HepG2 (cell line): ENCODE data around the gene RNASE7. TPM values are rescaled to one million over a fixed set of nuclear protein-coding genes. Genes with fewer than 3 reads are reported as not detected.

Source experiments
- ARNT2 ChIP-seq: sonication (generic); formaldehyde crosslinking; IDR thresholded peaks from 2 replicates; pipeline ENCODE4 v1.8.0; 2022; ENCODE audit warnings: mild to moderate bottlenecking, low read depth, missing genetic modification reagents, moderate library complexity
- DMAP1 ChIP-seq: IDR thresholded peaks from 2 replicates; pipeline ENCODE4 v1.6.1; 2016
- EP300 ChIP-seq, 3 experiments: sonication (generic) in 1 of 3; formaldehyde crosslinking in 1 of 3; IDR thresholded peaks; 2 replicates each; pipeline versions ENCODE4 v1.5.1 to v1.6.1; 2011 to 2020; ENCODE audit warnings: low read depth in 2 of 3, low read length in 2 of 3, borderline replicate concordance in 1 of 3, improper control_type of control experiment in 1 of 3, mild to moderate bottlenecking in 1 of 3, missing genetic modification reagents in 1 of 3, moderate library complexity in 1 of 3
- IRF9 ChIP-seq: sonication (generic); formaldehyde crosslinking; IDR thresholded peaks from 2 replicates; pipeline ENCODE4 v1.8.0; 2022; ENCODE audit warnings: missing genetic modification reagents, mild to moderate bottlenecking, borderline replicate concordance
- MTF2 ChIP-seq: sonication (generic); formaldehyde crosslinking; IDR thresholded peaks from 2 replicates; pipeline ENCODE4 v1.5.0; 2020; ENCODE audit warnings: missing genetic modification reagents, borderline replicate concordance
- SOX5 ChIP-seq: IDR thresholded peaks from 2 replicates; pipeline ENCODE4 v1.6.1; 2016; ENCODE audit warnings: borderline replicate concordance
- ZFP37 ChIP-seq: sonication (generic); formaldehyde crosslinking; IDR thresholded peaks from 2 replicates; pipeline ENCODE4 v1.4.0; 2020; ENCODE audit warnings: missing genetic modification reagents, borderline replicate concordance
- ZNF296 ChIP-seq: sonication (generic); formaldehyde crosslinking; conservative IDR thresholded peaks from 2 replicates; pipeline ENCODE4 v1.5.0; 2020; ENCODE audit warnings: mild to moderate bottlenecking, missing genetic modification reagents
- ZNF326 ChIP-seq: sonication (generic); formaldehyde crosslinking; IDR thresholded peaks from 2 replicates; pipeline ENCODE4 v1.4.0; 2020; ENCODE audit warnings: missing genetic modification reagents, borderline replicate concordance
- ZNF740 ChIP-seq: sonication (generic); formaldehyde crosslinking; IDR thresholded peaks from 2 replicates; pipeline ENCODE4 v1.4.0; 2020; ENCODE audit warnings: missing genetic modification reagents
- ZNF841 ChIP-seq: sonication (generic); formaldehyde crosslinking; IDR thresholded peaks from 2 replicates; pipeline ENCODE4 v1.8.1; 2023; ENCODE audit warnings: missing genetic modification reagents, borderline replicate concordance
- ZSCAN12 ChIP-seq: sonication (generic); formaldehyde crosslinking; IDR thresholded peaks from 2 replicates; pipeline ENCODE4 v1.9.0; 2021; ENCODE audit warnings: mild to moderate bottlenecking, missing genetic modification reagents
- ZSCAN21 ChIP-seq: sonication (generic); formaldehyde crosslinking; IDR thresholded peaks from 2 replicates; pipeline ENCODE4 v1.8.0; 2022; ENCODE audit warnings: mild to moderate bottlenecking, missing genetic modification reagents, moderate library complexity, borderline replicate concordance
- polyA plus RNA-seq, 8 experiments: library from polyadenylated mRNA; depleted of rRNA in 3 of 8; stranded (reverse) in 7 of 8; unstranded in 1 of 8; fragments of >200 nt; fragmentation: Illumina TruSeq in 4 of 8; extraction: Trizol in 4 of 8; gene quantifications; 2 replicates each; pipeline versions ENCODE4 v1.2.1 to v1.2.3, GENCODE V29; 2011 to 2016; ENCODE audit warnings: low read depth in 4 of 8, missing spikeins in 1 of 8, mixed read lengths in 1 of 8; ENCODE audit not compliant: insufficient read depth in 1 of 8
- total RNA-seq, 5 experiments: library from RNA; depleted of rRNA; stranded (reverse); fragments of >200 nt; fragmentation: Illumina TruSeq; extraction: Trizol; gene quantifications; 2 replicates each; pipeline ENCODE4 v1.2.3, GENCODE V29; 2016; ENCODE audit warnings: low read depth in 1 of 5
- TF ChIP-seq, protein P1 (sequence below): sonication (generic); formaldehyde crosslinking; IDR thresholded peaks from 2 replicates; pipeline ENCODE4 v1.8.1; 2023; ENCODE audit warnings: mild to moderate bottlenecking, inconsistent platforms, moderate library complexity, missing genetic modification reagents, borderline replicate concordance
- TF ChIP-seq, protein P2 (sequence below): sonication (generic); formaldehyde crosslinking; IDR thresholded peaks from 2 replicates; pipeline ENCODE4 v1.5.1; 2020; ENCODE audit warnings: mild to moderate bottlenecking, missing genetic modification reagents, borderline replicate concordance
- TF ChIP-seq, protein P3 (sequence below): IDR thresholded peaks from 2 replicates; pipeline ENCODE4 v1.6.1; 2016; ENCODE audit warnings: missing compliant biosample characterization, missing genetic modification reagents, borderline replicate concordance
- TF ChIP-seq, protein P4 (sequence below): sonication (generic); formaldehyde crosslinking; IDR thresholded peaks from 2 replicates; pipeline ENCODE4 v1.5.1; 2020; ENCODE audit warnings: missing genetic modification reagents, mild to moderate bottlenecking, borderline replicate concordance
- TF ChIP-seq, protein P5 (sequence below): sonication (generic); formaldehyde crosslinking; IDR thresholded peaks from 2 replicates; pipeline ENCODE4 v1.5.0; 2020; ENCODE audit warnings: mild to moderate bottlenecking, missing genetic modification reagents, moderate library complexity

RNASE7 gene
- total and polyA plus RNA-seq, 2 of the 13 experiments (the other 11 are each of a cell fraction or from before 2014, with no cell fraction given): 0.04 TPM; not detected in 1

DNA sequence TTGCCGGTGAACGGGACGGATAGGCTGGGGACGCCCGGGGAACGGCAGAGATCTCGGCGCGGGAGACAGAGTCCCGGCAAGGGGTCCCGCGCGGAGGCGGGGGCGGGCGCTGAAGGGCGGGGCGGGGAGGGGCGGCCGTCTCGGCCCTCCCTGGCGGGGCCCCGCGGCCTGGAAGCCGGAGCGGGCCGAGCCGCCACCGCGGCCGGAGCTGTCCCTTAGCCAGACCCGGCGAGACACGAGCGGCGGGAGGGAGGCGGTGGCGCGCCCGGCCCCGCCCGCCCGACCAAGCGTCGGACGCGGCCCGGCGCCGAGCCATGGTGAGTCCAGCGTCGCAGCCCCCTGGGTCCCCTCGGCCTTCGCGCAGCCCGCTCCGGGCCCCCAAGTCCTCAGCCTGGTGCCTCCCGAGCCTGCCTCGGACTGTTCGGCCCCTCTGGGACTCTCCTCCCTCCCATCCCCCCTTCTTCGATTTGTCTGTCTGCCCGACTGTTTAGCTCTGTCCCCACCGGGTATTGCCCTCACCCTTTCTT lies 28.0 kb downstream of the RNASE7 start, which contains the start of gene ARHGEF40 (continued):
- TF ChIP-seq, protein P1, sequence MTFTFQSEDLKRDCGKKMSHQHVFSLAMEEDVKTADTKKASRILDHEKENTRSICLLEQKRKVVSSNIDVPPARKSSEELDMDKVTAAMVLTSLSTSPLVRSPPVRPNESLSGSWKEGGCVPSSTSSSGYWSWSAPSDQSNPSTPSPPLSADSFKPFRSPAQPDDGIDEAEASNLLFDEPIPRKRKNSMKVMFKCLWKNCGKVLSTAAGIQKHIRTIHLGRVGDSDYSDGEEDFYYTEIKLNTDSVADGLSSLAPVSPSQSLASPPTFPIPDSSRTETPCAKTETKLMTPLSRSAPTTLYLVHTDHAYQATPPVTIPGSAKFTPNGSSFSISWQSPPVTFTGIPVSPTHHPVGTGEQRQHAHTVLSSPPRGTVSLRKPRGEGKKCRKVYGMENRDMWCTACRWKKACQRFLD (CRISPR knock-in tag): no peak
- TF ChIP-seq DMAP1 (CRISPR knock-in tag): no peak
- 0 out of 2 replicates have a peak, but pooled peaks have one; percentile 15 for TF ChIP-seq SOX5
- TF ChIP-seq, protein P2, sequence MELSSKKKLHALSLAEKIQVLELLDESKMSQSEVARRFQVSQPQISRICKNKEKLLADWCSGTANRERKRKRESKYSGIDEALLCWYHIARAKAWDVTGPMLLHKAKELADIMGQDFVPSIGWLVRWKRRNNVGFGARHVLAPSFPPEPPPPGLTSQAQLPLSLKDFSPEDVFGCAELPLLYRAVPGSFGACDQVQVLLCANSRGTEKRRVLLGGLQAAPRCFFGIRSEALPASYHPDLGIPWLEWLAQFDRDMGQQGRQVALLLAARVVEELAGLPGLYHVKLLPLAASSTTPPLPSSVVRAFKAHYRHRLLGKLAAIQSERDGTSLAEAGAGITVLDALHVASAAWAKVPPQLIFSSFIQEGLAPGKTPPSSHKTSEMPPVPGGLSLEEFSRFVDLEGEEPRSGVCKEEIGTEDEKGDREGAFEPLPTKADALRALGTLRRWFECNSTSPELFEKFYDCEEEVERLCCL (CRISPR knock-in tag): no peak; the same call in 1 of the 2 replicates
- no peak for TF ChIP-seq ZNF841 (CRISPR knock-in tag)
- no peak for TF ChIP-seq ZSCAN12 (CRISPR knock-in tag)
- no peak for TF ChIP-seq ZFP37 (CRISPR knock-in tag)
- no peak for TF ChIP-seq EP300 (IDR thresholded peaks at IDR 0.05; ENCODE audit: low read depth in 2 of 2, low read length in 2 of 2)
- no peak for TF ChIP-seq EP300 (CRISPR knock-in tag; IDR thresholded peaks at IDR 0.05; ENCODE audit: borderline replicate concordance)
- TF ChIP-seq IRF9 (CRISPR knock-in tag): no peak
- TF ChIP-seq, protein P3, sequence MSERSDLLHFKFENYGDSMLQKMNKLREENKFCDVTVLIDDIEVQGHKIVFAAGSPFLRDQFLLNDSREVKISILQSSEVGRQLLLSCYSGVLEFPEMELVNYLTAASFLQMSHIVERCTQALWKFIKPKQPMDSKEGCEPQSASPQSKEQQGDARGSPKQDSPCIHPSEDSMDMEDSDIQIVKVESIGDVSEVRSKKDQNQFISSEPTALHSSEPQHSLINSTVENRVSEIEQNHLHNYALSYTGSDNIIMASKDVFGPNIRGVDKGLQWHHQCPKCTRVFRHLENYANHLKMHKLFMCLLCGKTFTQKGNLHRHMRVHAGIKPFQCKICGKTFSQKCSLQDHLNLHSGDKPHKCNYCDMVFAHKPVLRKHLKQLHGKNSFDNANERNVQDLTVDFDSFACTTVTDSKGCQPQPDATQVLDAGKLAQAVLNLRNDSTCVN (CRISPR knock-in tag): no peak
- no peak for TF ChIP-seq ZNF740 (CRISPR knock-in tag)
- peak; percentile 60; the same call in 1 of the 2 replicates for TF ChIP-seq ZSCAN21 (CRISPR knock-in tag)
- no peak for TF ChIP-seq ZNF296 (CRISPR knock-in tag)
- TF ChIP-seq MTF2 (CRISPR knock-in tag): no peak
- peak; percentile 83 for TF ChIP-seq ARNT2
- TF ChIP-seq, protein P4, sequence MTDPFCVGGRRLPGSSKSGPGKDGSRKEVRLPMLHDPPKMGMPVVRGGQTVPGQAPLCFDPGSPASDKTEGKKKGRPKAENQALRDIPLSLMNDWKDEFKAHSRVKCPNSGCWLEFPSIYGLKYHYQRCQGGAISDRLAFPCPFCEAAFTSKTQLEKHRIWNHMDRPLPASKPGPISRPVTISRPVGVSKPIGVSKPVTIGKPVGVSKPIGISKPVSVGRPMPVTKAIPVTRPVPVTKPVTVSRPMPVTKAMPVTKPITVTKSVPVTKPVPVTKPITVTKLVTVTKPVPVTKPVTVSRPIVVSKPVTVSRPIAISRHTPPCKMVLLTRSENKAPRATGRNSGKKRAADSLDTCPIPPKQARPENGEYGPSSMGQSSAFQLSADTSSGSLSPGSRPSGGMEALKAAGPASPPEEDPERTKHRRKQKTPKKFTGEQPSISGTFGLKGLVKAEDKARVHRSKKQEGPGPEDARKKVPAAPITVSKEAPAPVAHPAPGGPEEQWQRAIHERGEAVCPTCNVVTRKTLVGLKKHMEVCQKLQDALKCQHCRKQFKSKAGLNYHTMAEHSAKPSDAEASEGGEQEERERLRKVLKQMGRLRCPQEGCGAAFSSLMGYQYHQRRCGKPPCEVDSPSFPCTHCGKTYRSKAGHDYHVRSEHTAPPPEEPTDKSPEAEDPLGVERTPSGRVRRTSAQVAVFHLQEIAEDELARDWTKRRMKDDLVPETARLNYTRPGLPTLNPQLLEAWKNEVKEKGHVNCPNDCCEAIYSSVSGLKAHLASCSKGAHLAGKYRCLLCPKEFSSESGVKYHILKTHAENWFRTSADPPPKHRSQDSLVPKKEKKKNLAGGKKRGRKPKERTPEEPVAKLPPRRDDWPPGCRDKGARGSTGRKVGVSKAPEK (CRISPR knock-in tag): no peak
- no peak for TF ChIP-seq ZNF326
- TF ChIP-seq, protein P5, sequence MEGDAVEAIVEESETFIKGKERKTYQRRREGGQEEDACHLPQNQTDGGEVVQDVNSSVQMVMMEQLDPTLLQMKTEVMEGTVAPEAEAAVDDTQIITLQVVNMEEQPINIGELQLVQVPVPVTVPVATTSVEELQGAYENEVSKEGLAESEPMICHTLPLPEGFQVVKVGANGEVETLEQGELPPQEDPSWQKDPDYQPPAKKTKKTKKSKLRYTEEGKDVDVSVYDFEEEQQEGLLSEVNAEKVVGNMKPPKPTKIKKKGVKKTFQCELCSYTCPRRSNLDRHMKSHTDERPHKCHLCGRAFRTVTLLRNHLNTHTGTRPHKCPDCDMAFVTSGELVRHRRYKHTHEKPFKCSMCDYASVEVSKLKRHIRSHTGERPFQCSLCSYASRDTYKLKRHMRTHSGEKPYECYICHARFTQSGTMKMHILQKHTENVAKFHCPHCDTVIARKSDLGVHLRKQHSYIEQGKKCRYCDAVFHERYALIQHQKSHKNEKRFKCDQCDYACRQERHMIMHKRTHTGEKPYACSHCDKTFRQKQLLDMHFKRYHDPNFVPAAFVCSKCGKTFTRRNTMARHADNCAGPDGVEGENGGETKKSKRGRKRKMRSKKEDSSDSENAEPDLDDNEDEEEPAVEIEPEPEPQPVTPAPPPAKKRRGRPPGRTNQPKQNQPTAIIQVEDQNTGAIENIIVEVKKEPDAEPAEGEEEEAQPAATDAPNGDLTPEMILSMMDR: no peak
